IMR-90 (cell line): ENCODE results near the gene TDRD3. TPM values are rescaled to one million over a fixed set of nuclear protein-coding genes. Genes with fewer than 3 reads are reported as not detected.

Experiments used
- ATAC-seq: fragments of 200-7000 bp; cut with Tn5 transposase; 2 replicates; pipeline ENCODE4 v1.9.1; 2020; ENCODE audit warnings: low read depth, mild to moderate bottlenecking, moderate library complexity
- BruUV-seq: library from RNA; stranded (reverse); fragments of 400-500 nt; replicated peaks from 2 replicates; lab custom pipeline; 2021; lab: Mats Ljungman, UMichigan
- CTCF ChIA-PET: fragments of 300-600 bp; formaldehyde crosslinking; extraction: SDS; loops from one replicate; lab custom pipeline; 2021; ENCODE audit warnings: antibody characterized with exemption; lab: Yijun Ruan, JAX
- POLR2A ChIA-PET: fragments of 300-600 bp; sonication (Branson Sonifier 250); formaldehyde crosslinking; loops from one replicate; lab custom pipeline; 2022; ENCODE audit warnings: antibody characterized with exemption; ENCODE audit not compliant: unreplicated experiment; lab: Charles Lee
- DNase-seq: peaks from one replicate; pipeline ENCODE4 v3.0.0; 2013
- H2AFZ ChIP-seq: replicated peaks from 2 replicates; pipeline ENCODE3; 2013; ENCODE audit warnings: low read length, mild to moderate bottlenecking; ENCODE audit not compliant: poor library complexity
- H2AK5ac ChIP-seq: 2 replicates; pipeline ENCODE4 v1.6.1; 2013; ENCODE audit warnings: low read depth, low read length, inconsistent platforms
- H2AK9ac ChIP-seq: replicated peaks from 2 replicates; pipeline ENCODE3; 2013; ENCODE audit warnings: mild to moderate bottlenecking, low read depth, low read length, moderate library complexity; ENCODE audit not compliant: poor library complexity
- H2BK120ac ChIP-seq: 2 replicates; pipeline ENCODE4 v1.6.1; 2013; ENCODE audit warnings: low read depth, low read length, inconsistent platforms
- H2BK15ac ChIP-seq: 3 replicates; pipeline ENCODE4 v1.6.1; 2013; ENCODE audit warnings: low read depth, low read length, inconsistent platforms
- H2BK20ac ChIP-seq: 2 replicates; pipeline ENCODE4 v1.6.1; 2013; ENCODE audit warnings: low read depth, mild to moderate bottlenecking, inconsistent platforms, low read length, moderate library complexity
- H2BK5ac ChIP-seq: 2 replicates; pipeline ENCODE4 v1.6.1; 2013; ENCODE audit warnings: mild to moderate bottlenecking, low read depth, low read length, inconsistent platforms; ENCODE audit not compliant: poor library complexity, severe bottlenecking
- H3K14ac ChIP-seq: replicated peaks from 2 replicates; pipeline ENCODE4 v1.6.1; 2013; ENCODE audit warnings: low read depth, low read length, inconsistent platforms
- H3K18ac ChIP-seq: 2 replicates; pipeline ENCODE4 v1.6.1; 2013; ENCODE audit warnings: low read depth, low read length, control low read depth
- H3K23ac ChIP-seq: 2 replicates; pipeline ENCODE4 v1.6.1; 2013; ENCODE audit warnings: low read depth, low read length, inconsistent platforms
- H3K27ac ChIP-seq: 2 replicates; pipeline ENCODE4 v1.5.1; 2013; ENCODE audit warnings: mild to moderate bottlenecking, control low read depth, low read length; ENCODE audit not compliant: insufficient read depth
- H3K27me3 ChIP-seq: 2 replicates; pipeline ENCODE4 v1.6.1; 2013; ENCODE audit warnings: low read length; ENCODE audit not compliant: control insufficient read depth, insufficient read depth
- H3K36me3 ChIP-seq: 2 replicates; pipeline ENCODE4 v1.6.1; 2013; ENCODE audit warnings: low read length, mixed read lengths; ENCODE audit not compliant: control insufficient read depth, insufficient read depth
- H3K4ac ChIP-seq: 2 replicates; pipeline ENCODE4 v1.6.1; 2013; ENCODE audit warnings: low read depth, low read length, inconsistent platforms
- H3K4me1 ChIP-seq: 2 replicates; pipeline ENCODE4 v1.6.1; 2013; ENCODE audit warnings: low read length, mixed read lengths; ENCODE audit not compliant: control insufficient read depth, insufficient read depth
- H3K4me2 ChIP-seq: 2 replicates; pipeline ENCODE4 v1.6.1; 2013; ENCODE audit warnings: low read depth, mild to moderate bottlenecking, control low read depth, low read length, moderate library complexity
- H3K4me3 ChIP-seq: 2 replicates; pipeline ENCODE4 v1.5.1; 2013; ENCODE audit warnings: low read depth, mild to moderate bottlenecking, control low read depth, low read length, moderate library complexity; ENCODE audit not compliant: insufficient read depth
- H3K56ac ChIP-seq: 2 replicates; pipeline ENCODE4 v1.6.1; 2013; ENCODE audit warnings: low read length, inconsistent platforms; ENCODE audit not compliant: insufficient read depth; ENCODE audit errors: extremely low read depth
- H3K79me1 ChIP-seq, 2 experiments: 2 replicates each; pipeline ENCODE4 v1.6.1; 2013; ENCODE audit warnings: low read length in 2 of 2, inconsistent platforms in 1 of 2, low read depth in 1 of 2
- H3K9ac ChIP-seq: 2 replicates; pipeline ENCODE4 v1.6.1; 2013; ENCODE audit warnings: low read depth, low read length, control low read depth
- H3K9me1 ChIP-seq: 2 replicates; pipeline ENCODE4 v1.6.1; 2013; ENCODE audit warnings: low read length, inconsistent platforms; ENCODE audit not compliant: insufficient read depth
- H3K9me3 ChIP-seq: 2 replicates; pipeline ENCODE4 v1.6.1; 2013; ENCODE audit warnings: low read length; ENCODE audit not compliant: control insufficient read depth, insufficient read depth
- H4K20me1 ChIP-seq: 2 replicates; pipeline ENCODE4 v1.6.1; 2013; ENCODE audit warnings: low read length, inconsistent platforms; ENCODE audit not compliant: insufficient read depth
- H4K5ac ChIP-seq: 2 replicates; pipeline ENCODE4 v1.6.1; 2013; ENCODE audit warnings: mild to moderate bottlenecking, low read depth, low read length, control low read depth
- H4K8ac ChIP-seq, 2 experiments: 2 replicates each; pipeline ENCODE4 v1.6.1; 2013; ENCODE audit warnings: low read depth in 2 of 2, low read length in 2 of 2, control low read depth in 1 of 2, inconsistent platforms in 1 of 2
- H4K91ac ChIP-seq: 2 replicates; pipeline ENCODE4 v1.6.1; 2013; ENCODE audit warnings: low read depth, low read length, inconsistent platforms; ENCODE audit not compliant: insufficient read depth
- CEBPB ChIP-seq: IDR thresholded peaks from 2 replicates; pipeline ENCODE4 v1.6.1; 2012; ENCODE audit warnings: low read depth, low read length, improper control_type of control experiment
- WGBS, 2 experiments: methylation state at CpG; one replicate each; pipeline versions ENCODE4 v1.1.5 to v1.1.7; 2013; ENCODE audit warnings: missing lambda C conversion rate in 2 of 2; ENCODE audit not compliant: insufficient read length in 1 of 2; ENCODE audit errors: extremely low coverage in 2 of 2; 5-methylcytosine and 5-hydroxymethylcytosine counted together
- dilution Hi-C: fragments of 300-500 bp; cut with HindIII; formaldehyde crosslinking; loops from one replicate; pipeline ENCODE4 v1.14.3; 2018; ENCODE audit warnings: low sequenced_read_pairs; ENCODE audit not compliant: unreplicated experiment
- in situ Hi-C: fragments of 300-500 bp; cut with MboI; formaldehyde crosslinking; loops from 3 replicates; pipeline ENCODE4 v1.14.3; 2019; ENCODE audit warnings: low sequenced_read_pairs, inconsistent platforms, mixed read lengths
- intact Hi-C: fragments of 100-400 bp; cut with micrococcal nuclease; formaldehyde crosslinking; loops from 2 replicates; pipeline ENCODE4 v1.10.0; 2022
- polyA plus RNA-seq, 3 experiments: library from polyadenylated mRNA; depleted of rRNA; stranded (reverse); fragments of >200 nt; gene quantifications; 2 replicates each; pipeline ENCODE4 v1.2.3, GENCODE V29; 2012; ENCODE audit warnings: low replicate concordance in 1 of 3
- total RNA-seq: library from RNA; depleted of rRNA; stranded (reverse); fragments of >200 nt; gene quantifications from 2 replicates; pipeline ENCODE4 v1.2.3, GENCODE V29; 2012

The TDRD3 gene
- total and polyA plus RNA-seq, 2 of the 4 experiments (the other 2 are of a cell fraction) = 3.9 to 12.0 TPM

DNA sequence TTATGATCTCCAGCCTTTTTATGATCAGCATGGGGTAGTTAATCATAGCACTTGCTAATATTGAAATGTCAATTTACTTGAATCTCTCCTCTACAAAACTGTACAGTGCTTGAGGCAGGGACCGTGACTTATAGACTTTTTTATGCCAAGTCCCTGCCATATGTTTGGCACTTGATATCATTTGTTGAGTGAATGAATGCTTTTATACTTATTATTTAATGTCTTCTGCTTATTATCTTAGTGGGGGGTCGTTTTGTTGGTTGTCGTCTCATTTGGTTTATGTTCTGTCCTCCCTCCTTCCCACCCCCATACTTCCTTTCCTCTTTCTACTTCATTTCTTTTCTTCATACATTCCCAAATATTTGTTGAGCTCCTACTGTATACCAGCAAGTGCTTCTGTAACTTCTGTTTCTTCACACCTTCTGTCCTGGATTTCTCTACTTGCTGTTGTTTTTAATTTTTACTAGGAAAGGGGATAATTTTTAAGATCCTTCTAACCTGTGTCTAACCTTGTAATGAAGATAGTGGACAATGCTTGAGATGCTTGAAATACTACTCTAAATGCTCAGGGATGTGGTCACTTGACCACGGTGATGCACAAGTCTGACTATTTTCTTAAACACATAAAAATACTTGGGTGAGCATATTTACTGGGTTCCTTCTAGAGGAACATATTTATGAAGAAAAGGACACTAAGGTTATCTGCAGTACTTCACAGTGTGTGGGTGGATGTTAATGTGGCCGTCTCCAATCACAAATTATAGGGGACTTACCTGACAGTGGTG lies 223.8 kb downstream of the TDRD3 start:
- Histone ChIP-seq H2AK5ac (no peak overlapping the region), H3K27ac (no peak overlapping the region), H4K91ac (no peak overlapping the region), H3K23ac (no peak overlapping the region), H4K20me1 (no peaks in the 10 kb centered on the region), H2BK120ac (no peak overlapping the region), H3K27me3 (no peaks in the 10 kb centered on the region), H3K4ac (no peak overlapping the region), H3K36me3 (no peaks in the 10 kb centered on the region), H2AK9ac (no peak overlapping the region), H3K14ac (no peak overlapping the region), H3K9ac (no peak overlapping the region), H2AFZ (no peak overlapping the region), H2BK15ac (no peak overlapping the region), H4K5ac (no peak overlapping the region), H2BK5ac (no peak overlapping the region), H3K4me2 (no peak overlapping the region), H4K8ac (no peak overlapping the region), H2BK20ac (no peak overlapping the region), H3K4me1 (no peaks in the 10 kb centered on the region), H3K9me3 (no peaks in the 10 kb centered on the region), H3K56ac (no peak overlapping the region), H3K9me1 (no peaks in the 10 kb centered on the region), H3K79me1 (no peaks in the 10 kb centered on the region), H3K4me3 (no peak overlapping the region), H3K18ac (no peak overlapping the region)
- DNase-seq (no peak), ATAC-seq (no peak)
- BruUV-seq = no TSS peak
- dilution Hi-C loops (no loop called here), in situ Hi-C loops (loop anchor here (10.0 kb wide), 1 partner anchor 794 kb away; the partner anchor contains the start of gene PCDH20), intact Hi-C loops (no loop called here)
- no peak for TF ChIP-seq CEBPB
- no CpG with 5 or more reads among the region's 5 CpGs for WGBS, 2 experiments
- ChIA-PET CTCF (interaction anchor here (0.8 kb wide), 1 partner anchor 20 kb away, joined by 3 read pairs; no protein-coding TSS in a partner anchor), POLR2A (no interaction called here)
